Caco-2 (cell line): ENCODE measurements around the gene SYT9. TPM values are rescaled to one million over a fixed set of nuclear protein-coding genes. Genes with fewer than 3 reads are reported as not detected.

ENCODE experiments used
- BruUV-seq: library from RNA; stranded (reverse); fragments of 400-500 nt; replicated peaks from 2 replicates; lab custom pipeline; 2021; lab: Mats Ljungman, UMichigan
- CTCF ChIA-PET: fragments of 300-600 bp; sonication (Branson Sonifier 250); formaldehyde crosslinking; loops from one replicate; lab custom pipeline; 2022; ENCODE audit warnings: antibody characterized with exemption; lab: Charles Lee
- POLR2A ChIA-PET: fragments of 300-600 bp; sonication (Branson Sonifier 250); formaldehyde crosslinking; loops from one replicate; lab custom pipeline; 2022; ENCODE audit warnings: antibody characterized with exemption; lab: Charles Lee
- DNase-seq, 2 experiments: peaks; one replicate each; pipeline versions ENCODE4 v3.0.0 to v3.0.0-alpha.2; 2020 to 2022
- H3K27me3 ChIP-seq: replicated peaks from 2 replicates; pipeline ENCODE4 v1.6.0; 2011; ENCODE audit warnings: low read length; ENCODE audit not compliant: control insufficient read depth, insufficient read depth
- H3K36me3 ChIP-seq: 2 replicates; pipeline ENCODE4 v1.5.1; 2011; ENCODE audit warnings: low read length; ENCODE audit not compliant: control insufficient read depth, insufficient read depth
- H3K4me1 ChIP-seq: fragments of 250-450 bp; sonication (Bioruptor Pico); 2 replicates; pipeline ENCODE4 v1.5.1; 2020; ENCODE audit warnings: mild to moderate bottlenecking
- H3K4me3 ChIP-seq: 2 replicates; pipeline ENCODE4 v1.5.1; 2011; ENCODE audit warnings: low read depth, mild to moderate bottlenecking, control low read depth, low read length
- H3K9me3 ChIP-seq: fragments of 250-450 bp; sonication (Bioruptor Pico); 2 replicates; pipeline ENCODE4 v1.5.1; 2020; ENCODE audit warnings: mild to moderate bottlenecking, moderate library complexity
- H3K27ac Mint-ChIP-seq: one replicate; pipeline ENCODE4 v1.8.0; 2022; ENCODE audit warnings: mixed read lengths; ENCODE audit not compliant: unreplicated experiment
- H3K27me3 Mint-ChIP-seq: one replicate; pipeline ENCODE4 v1.8.0; 2022; ENCODE audit warnings: mixed read lengths; ENCODE audit not compliant: insufficient read depth, unreplicated experiment
- H3K36me3 Mint-ChIP-seq: one replicate; pipeline ENCODE4 v1.8.0; 2022; ENCODE audit warnings: mild to moderate bottlenecking, mixed read lengths; ENCODE audit not compliant: insufficient read depth, unreplicated experiment
- H3K4me1 Mint-ChIP-seq: one replicate; pipeline ENCODE4 v1.8.0; 2022; ENCODE audit warnings: low read depth, mixed read lengths; ENCODE audit not compliant: unreplicated experiment
- H3K4me3 Mint-ChIP-seq: one replicate; pipeline ENCODE4 v1.8.0; 2022; ENCODE audit warnings: mild to moderate bottlenecking, moderate library complexity, mixed read lengths; ENCODE audit not compliant: unreplicated experiment
- H3K9me3 Mint-ChIP-seq: one replicate; pipeline ENCODE4 v1.8.0; 2022; ENCODE audit warnings: mixed read lengths; ENCODE audit not compliant: unreplicated experiment
- CTCF ChIP-seq, 2 experiments: fragments of 200-600 bp in 1 of 2; IDR thresholded peaks; 1 replicate in 1 of 2; 2 replicates in 1 of 2; pipeline versions ENCODE4 v1.5.1 to v1.8.0; 2011 to 2022; ENCODE audit warnings: antibody characterized with exemption in 1 of 2, control low read depth in 1 of 2, inconsistent platforms in 1 of 2, low read depth in 1 of 2, low read length in 1 of 2, mild to moderate bottlenecking in 1 of 2, moderate library complexity in 1 of 2; ENCODE audit not compliant: insufficient read depth in 1 of 2, severe bottlenecking in 1 of 2, unreplicated experiment in 1 of 2
- intact Hi-C: fragments of 100-400 bp; cut with micrococcal nuclease; formaldehyde crosslinking; loops from one replicate; pipeline ENCODE4 v1.10.0; 2022; ENCODE audit not compliant: unreplicated experiment
- total RNA-seq: library from RNA; stranded (reverse); gene quantifications from 2 replicates; pipeline ENCODE4 v1.2.3, GENCODE V29; 2022

Gene SYT9
- total RNA-seq, 1 experiment from 2014 or later: not detected

- Histone ChIP-seq H3K4me1 (no peaks in the 10 kb centered on the region), H3K36me3 (no peaks in the 10 kb centered on the region), H3K27me3 (no peaks in the 10 kb centered on the region), H3K9me3 (no peaks in the 10 kb centered on the region), H3K4me3 (no peak overlapping the region)
- Mint-ChIP-seq H3K27ac (no peak overlapping the region), H3K27me3 (peaks cover 22% of the 10 kb centered on the region), H3K36me3 (no peaks in the 10 kb centered on the region), H3K4me1 (no peaks in the 10 kb centered on the region), H3K4me3 (no peak overlapping the region), H3K9me3 (peaks cover 9% of the 10 kb centered on the region)
- DNase-seq: no peak
- BruUV-seq: no TSS peak
- CTCF ChIA-PET: no interaction called here
- TF ChIP-seq CTCF (IDR thresholded peaks at IDR 0.05; ENCODE audit: insufficient read depth in 1 of 2, low read depth in 1 of 2, low read length in 1 of 2, severe bottlenecking in 1 of 2, unreplicated experiment in 1 of 2): no peak
- intact Hi-C loops: no loop called here
- POLR2A ChIA-PET: no interaction called here
Observed at GRCh38 chr11:7376386-7376785, 124.7 kb downstream of the SYT9 start.

- no peaks in the 10 kb centered on the region for H3K9me3 ChIP-seq
- Mint-ChIP-seq H3K27me3 (peaks cover 22% of the 10 kb centered on the region), H3K27ac (no peak overlapping the region), H3K9me3 (no peaks in the 10 kb centered on the region), H3K36me3 (no peaks in the 10 kb centered on the region), H3K4me3 (no peak overlapping the region), H3K4me1 (no peaks in the 10 kb centered on the region)
- intact Hi-C loops: loop anchor here (5.0 kb wide), 1 partner anchor 50 kb away; no protein-coding TSS in a partner anchor
- no peak for DNase-seq
- ChIA-PET POLR2A (no interaction called here), CTCF (no interaction called here)
- no peak for TF ChIP-seq CTCF (IDR thresholded peaks at IDR 0.05; ENCODE audit: insufficient read depth in 1 of 2, low read depth in 1 of 2, low read length in 1 of 2, severe bottlenecking in 1 of 2, unreplicated experiment in 1 of 2)
- no peak overlapping the region for H3K4me3 ChIP-seq
- H3K36me3 ChIP-seq: no peaks in the 10 kb centered on the region
- H3K27me3 ChIP-seq: no peaks in the 10 kb centered on the region
- no TSS peak for BruUV-seq
- H3K4me1 ChIP-seq: no peaks in the 10 kb centered on the region
Observed at GRCh38 chr11:7381937-7382336, 130.2 kb downstream of the SYT9 start.

- no peaks in the 10 kb centered on the region for H3K4me1 ChIP-seq
- H3K36me3 ChIP-seq: no peaks in the 10 kb centered on the region
- TF ChIP-seq CTCF (IDR thresholded peaks at IDR 0.05; ENCODE audit: insufficient read depth in 1 of 2, low read depth in 1 of 2, low read length in 1 of 2, severe bottlenecking in 1 of 2, unreplicated experiment in 1 of 2): no peak
- Mint-ChIP-seq H3K36me3 (no peaks in the 10 kb centered on the region), H3K4me1 (no peaks in the 10 kb centered on the region), H3K27ac (no peak overlapping the region), H3K4me3 (no peak overlapping the region), H3K9me3 (no peaks in the 10 kb centered on the region), H3K27me3 (peaks cover 14% of the 10 kb centered on the region)
- intact Hi-C loops: loop anchor here (5.0 kb wide), 1 partner anchor 51 kb away; no protein-coding TSS in a partner anchor
- ChIA-PET CTCF (no interaction called here), POLR2A (no interaction called here)
- BruUV-seq: no TSS peak
- no peak for DNase-seq
- H3K9me3 ChIP-seq: no peaks in the 10 kb centered on the region
- no peaks in the 10 kb centered on the region for H3K27me3 ChIP-seq
- no peak overlapping the region for H3K4me3 ChIP-seq
Observed at GRCh38 chr11:7383406-7383805, 131.7 kb downstream of the SYT9 start.
